HEK293T (cell line): Measurements from ENCODE around the gene GTF3C1.

Experiments
- CTCF ChIA-PET: fragments of 350-600 bp; formaldehyde crosslinking; extraction: SDS; loops from one replicate; lab custom pipeline; 2021; ENCODE audit warnings: antibody characterized with exemption, inconsistent platforms; lab: Yijun Ruan, JAX
- POLR2A ChIA-PET: fragments of 350-600 bp; formaldehyde crosslinking; extraction: SDS; loops from one replicate; lab custom pipeline; 2020; ENCODE audit warnings: antibody characterized with exemption, inconsistent platforms; lab: Yijun Ruan, JAX
- DNase-seq: peaks from one replicate; pipeline ENCODE4 v3.0.0; 2012; ENCODE audit warnings: mixed read lengths; ENCODE audit errors: extremely low spot score
- ARNT ChIP-seq: fragments of 450-650 bp; IDR thresholded peaks from 2 replicates; pipeline ENCODE4 v1.6.1; 2017; ENCODE audit warnings: mild to moderate bottlenecking
- BHLHE40 ChIP-seq: fragments of 450-650 bp; IDR thresholded peaks from 2 replicates; pipeline ENCODE4 v1.6.1; 2016; ENCODE audit warnings: mild to moderate bottlenecking, moderate library complexity, borderline replicate concordance
- CTBP1 ChIP-seq: fragments of 450-650 bp; IDR thresholded peaks from 2 replicates; pipeline ENCODE4 v1.6.1; 2016; ENCODE audit warnings: borderline replicate concordance
- ELF4 ChIP-seq: fragments of 450-650 bp; IDR thresholded peaks from 2 replicates; pipeline ENCODE4 v1.6.1; 2017; ENCODE audit warnings: antibody characterized with exemption
- FOXA1 ChIP-seq: fragments of 450-650 bp; IDR thresholded peaks from 2 replicates; pipeline ENCODE4 v1.6.1; 2016; ENCODE audit warnings: mild to moderate bottlenecking
- FOXK2 ChIP-seq: fragments of 450-650 bp; IDR thresholded peaks from 2 replicates; pipeline ENCODE4 v1.6.1; 2016; ENCODE audit warnings: mild to moderate bottlenecking
- FOXM1 ChIP-seq: fragments of 450-650 bp; IDR thresholded peaks from 2 replicates; pipeline ENCODE4 v1.6.1; 2017; ENCODE audit warnings: mild to moderate bottlenecking, borderline replicate concordance
- HDGF ChIP-seq: fragments of 450-650 bp; IDR thresholded peaks from 2 replicates; pipeline ENCODE4 v1.6.1; 2017; ENCODE audit warnings: antibody characterized with exemption, borderline replicate concordance
- L3MBTL2 ChIP-seq: fragments of 450-650 bp; conservative IDR thresholded peaks from 2 replicates; pipeline ENCODE4 v1.6.1; 2016; ENCODE audit warnings: mild to moderate bottlenecking
- LEF1 ChIP-seq: fragments of 450-650 bp; IDR thresholded peaks from 2 replicates; pipeline ENCODE4 v1.6.1; 2017; ENCODE audit warnings: mild to moderate bottlenecking, borderline replicate concordance
- NFRKB ChIP-seq: fragments of 450-650 bp; IDR thresholded peaks from 2 replicates; pipeline ENCODE4 v1.6.1; 2016; ENCODE audit warnings: mild to moderate bottlenecking, moderate library complexity
- PKNOX1 ChIP-seq: fragments of 450-650 bp; IDR thresholded peaks from 2 replicates; pipeline ENCODE4 v1.6.1; 2016
- SP1 ChIP-seq: fragments of 450-650 bp; IDR thresholded peaks from 2 replicates; pipeline ENCODE4 v1.6.1; 2017
- SUZ12 ChIP-seq: fragments of 450-650 bp; IDR thresholded peaks from 2 replicates; pipeline ENCODE4 v1.6.1; 2016; ENCODE audit warnings: mild to moderate bottlenecking
- TARDBP ChIP-seq: fragments of 450-650 bp; IDR thresholded peaks from 2 replicates; pipeline ENCODE4 v1.6.1; 2016
- ZNF384 ChIP-seq: fragments of 450-650 bp; IDR thresholded peaks from 2 replicates; pipeline ENCODE4 v1.6.1; 2016

The GTF3C1 gene

GRCh38 chr16:27462200-27462845, 87.4 kb downstream of the GTF3C1 start:
- CTCF ChIA-PET, result no interaction called here
- no peak for DNase-seq
- POLR2A ChIA-PET, result no interaction called here
- TF ChIP-seq FOXM1, result no peak
- TF ChIP-seq FOXK2, result no peak
- TF ChIP-seq SP1, result no peak
- no peak for TF ChIP-seq ARNT
- no peak for TF ChIP-seq BHLHE40
- no peak for TF ChIP-seq L3MBTL2
- TF ChIP-seq SUZ12, result no peak
- TF ChIP-seq HDGF, result no peak
- TF ChIP-seq ELF4, result no peak
- no peak for TF ChIP-seq NFRKB
- TF ChIP-seq CTBP1, result no peak
- no peak for TF ChIP-seq TARDBP

- CTCF ChIA-PET, result no interaction called here
- POLR2A ChIA-PET, result no interaction called here
- TF ChIP-seq TARDBP (no peak), ELF4 (no peak)
- no peak for DNase-seq
Observed at GRCh38 chr16:27461483-27462171, 88.1 kb downstream of the GTF3C1 start.

GRCh38 chr16:27460663-27461482, 88.8 kb downstream of the GTF3C1 start:
- DNase-seq, result no peak
- CTCF ChIA-PET, result interaction anchor here (0.7 kb wide), 1 partner anchor 152 kb away, joined by 3 read pairs; no protein-coding TSS in a partner anchor
- POLR2A ChIA-PET, result no interaction called here
- TF ChIP-seq PKNOX1, result no peak
- TF ChIP-seq SP1, result no peak
- no peak for TF ChIP-seq FOXK2
- no peak for TF ChIP-seq TARDBP
- no peak for TF ChIP-seq NFRKB
- TF ChIP-seq HDGF, result no peak
- TF ChIP-seq FOXM1, result no peak
- no peak for TF ChIP-seq L3MBTL2
- TF ChIP-seq ARNT, result no peak
- TF ChIP-seq LEF1, result no peak
- no peak for TF ChIP-seq FOXA1
- no peak for TF ChIP-seq BHLHE40
- TF ChIP-seq ELF4, result no peak
- no peak for TF ChIP-seq CTBP1

GRCh38 chr16:27460213-27460612, 89.5 kb downstream of the GTF3C1 start:
- ChIA-PET POLR2A (no interaction called here), CTCF (interaction anchor here (0.7 kb wide), 1 partner anchor 151 kb away, joined by 3 read pairs; no protein-coding TSS in a partner anchor)
- TF ChIP-seq FOXK2 (no peak), ZNF384 (no peak), HDGF (no peak), LEF1 (no peak), BHLHE40 (no peak), SP1 (no peak), TARDBP (no peak), SUZ12 (no peak), FOXM1 (no peak), PKNOX1 (no peak)
- no peak for DNase-seq

GRCh38 chr16:27458987-27459688, 90.6 kb downstream of the GTF3C1 start:
- ChIA-PET CTCF (no interaction called here), POLR2A (no interaction called here)
- no peak for TF ChIP-seq SP1
- no peak for TF ChIP-seq CTBP1
- no peak for TF ChIP-seq FOXK2
- TF ChIP-seq ARNT, result no peak
- TF ChIP-seq ELF4, result no peak
- TF ChIP-seq LEF1, result no peak
- no peak for TF ChIP-seq NFRKB
- TF ChIP-seq HDGF, result no peak
- TF ChIP-seq FOXM1, result no peak
- TF ChIP-seq PKNOX1, result no peak
- TF ChIP-seq TARDBP, result no peak
- TF ChIP-seq BHLHE40, result no peak
- TF ChIP-seq ZNF384, result no peak
- TF ChIP-seq L3MBTL2, result no peak
- no peak for TF ChIP-seq SUZ12
- TF ChIP-seq FOXA1, result no peak
- DNase-seq, result no peak
